B cell (primary cell): ENCODE measurements around the gene PTAR1. TPM values are rescaled to one million over a fixed set of nuclear protein-coding genes. Genes with fewer than 3 reads are reported as not detected.

Experiments used
- ATAC-seq: fragments of 200-7000 bp; cut with Tn5 transposase; one replicate; pipeline ENCODE4 v1.10.0; 2021; ENCODE audit warnings: low read depth, mild to moderate bottlenecking, moderate number of reproducible peaks, moderate library complexity
- CTCF ChIA-PET: fragments of 350-600 bp; sonication (Branson Sonifier 250); formaldehyde crosslinking; loops from one replicate; lab custom pipeline; 2021; ENCODE audit warnings: antibody characterized with exemption, inconsistent platforms; lab: Charles Lee
- POLR2A ChIA-PET: fragments of 350-600 bp; sonication (Branson Sonifier 250); formaldehyde crosslinking; loops from one replicate; lab custom pipeline; 2021; ENCODE audit warnings: antibody characterized with exemption; lab: Charles Lee
- DNase-seq: peaks from one replicate; pipeline ENCODE4 v3.0.0; 2013
- H2AFZ ChIP-seq: 2 replicates; pipeline ENCODE4 v1.6.1; 2012; ENCODE audit warnings: mild to moderate bottlenecking, low read depth, low read length; ENCODE audit not compliant: insufficient read depth, poor library complexity, severe bottlenecking
- H3K27ac ChIP-seq, 2 donors: 1 replicate in 1 of 2; 2 replicates in 1 of 2; pipeline ENCODE4 v1.5.1; 2012 to 2013; ENCODE audit warnings: low read length in 2 of 2, mild to moderate bottlenecking in 2 of 2, moderate library complexity in 1 of 2
- H3K27me3 ChIP-seq, 4 experiments: fragments of 200-600 bp in 1 of 4; sonication (generic) in 1 of 4; replicated peaks in 1 of 4; 1 replicate in 2 of 4; 2 replicates in 2 of 4; pipeline versions ENCODE4 v1.6.1 to v1.7.0; 2013 to 2016; ENCODE audit warnings: low read length in 3 of 4, mild to moderate bottlenecking in 2 of 4, mixed read lengths in 1 of 4, moderate library complexity in 1 of 4; ENCODE audit not compliant: insufficient read depth in 4 of 4, control insufficient read depth in 3 of 4; ENCODE audit errors: control extremely low read depth in 1 of 4
- H3K36me3 ChIP-seq, 2 experiments: replicated peaks in 1 of 2; 1 replicate in 1 of 2; 2 replicates in 1 of 2; pipeline versions ENCODE4 v1.6.1 to v1.7.1; 2013; ENCODE audit warnings: low read length in 1 of 2; ENCODE audit not compliant: insufficient read depth in 2 of 2, control insufficient read depth in 1 of 2; ENCODE audit errors: control extremely low read depth in 1 of 2, extremely low read depth in 1 of 2
- H3K4me1 ChIP-seq, 2 donors: fragments of 200-600 bp in 1 of 2; sonication (generic) in 1 of 2; 1 replicate in 1 of 2; 2 replicates in 1 of 2; pipeline versions ENCODE4 v1.5.1 to v1.6.1; 2013 to 2017; ENCODE audit warnings: low read length in 2 of 2; ENCODE audit not compliant: control insufficient read depth in 2 of 2, insufficient read depth in 2 of 2
- H3K4me2 ChIP-seq: replicated peaks from 2 replicates; pipeline ENCODE3; 2012; ENCODE audit warnings: mild to moderate bottlenecking, low read depth, low read length; ENCODE audit not compliant: poor library complexity, severe bottlenecking
- H3K4me3 ChIP-seq, 5 experiments: fragments of 200-600 bp in 1 of 5; sonication (generic) in 1 of 5; 1 replicate in 3 of 5; 2 replicates in 2 of 5; pipeline versions ENCODE4 v1.5.1 to v1.7.0; 2011 to 2016; ENCODE audit warnings: low read length in 4 of 5, mild to moderate bottlenecking in 4 of 5, low read depth in 2 of 5, control low read depth in 1 of 5, moderate library complexity in 1 of 5; ENCODE audit not compliant: insufficient read depth in 1 of 5; ENCODE audit errors: control extremely low read depth in 1 of 5, extremely low read depth in 1 of 5
- H3K79me2 ChIP-seq: fragments of 200-600 bp; sonication (generic); one replicate; pipeline ENCODE4 v1.6.0; 2016; ENCODE audit warnings: low read length; ENCODE audit not compliant: control insufficient read depth, insufficient read depth
- H3K9ac ChIP-seq: fragments of 200-600 bp; sonication (generic); 2 replicates; pipeline ENCODE4 v1.6.1; 2017; ENCODE audit warnings: mild to moderate bottlenecking, low read length, moderate library complexity
- H3K9me3 ChIP-seq, 3 donors: one replicate each; pipeline versions ENCODE4 v1.6.1 to v1.7.1; 2013; ENCODE audit warnings: low read length in 2 of 3; ENCODE audit not compliant: control insufficient read depth in 2 of 3, insufficient read depth in 1 of 3; ENCODE audit errors: control extremely low read depth in 1 of 3
- H4K20me1 ChIP-seq: 2 replicates; pipeline ENCODE4 v1.6.0; 2012; ENCODE audit warnings: mild to moderate bottlenecking, low read length; ENCODE audit not compliant: insufficient read depth, control insufficient read depth, poor library complexity, severe bottlenecking
- H3K27ac Mint-ChIP-seq: one replicate; pipeline ENCODE4 v1.8.0; 2021; ENCODE audit warnings: mixed read lengths
- H3K27me3 Mint-ChIP-seq: one replicate; pipeline ENCODE4 v1.8.0; 2021; ENCODE audit warnings: mixed read lengths
- H3K4me1 Mint-ChIP-seq: one replicate; pipeline ENCODE4 v1.8.0; 2021; ENCODE audit warnings: mixed read lengths
- H3K4me3 Mint-ChIP-seq: one replicate; pipeline ENCODE4 v1.8.0; 2021; ENCODE audit warnings: mixed read lengths
- H3K9me3 Mint-ChIP-seq: one replicate; pipeline ENCODE4 v1.8.0; 2022; ENCODE audit warnings: mixed read lengths; ENCODE audit not compliant: insufficient read depth
- CTCF ChIP-seq: fragments of 200-600 bp; IDR thresholded peaks from one replicate; pipeline ENCODE4 v1.8.0; 2022; ENCODE audit warnings: antibody characterized with exemption, mild to moderate bottlenecking
- EZH2 ChIP-seq: IDR thresholded peaks from 2 replicates; pipeline ENCODE4 v1.6.1; 2012; ENCODE audit warnings: borderline replicate concordance, low read depth, mild to moderate bottlenecking, moderate library complexity, low read length; ENCODE audit not compliant: insufficient read depth, poor library complexity, severe bottlenecking
- WGBS: methylation state at CpG from one replicate; pipeline ENCODE4 v1.1.5; 2013; ENCODE audit warnings: missing lambda C conversion rate; ENCODE audit not compliant: insufficient coverage; 5-methylcytosine and 5-hydroxymethylcytosine counted together
- intact Hi-C: fragments of 100-400 bp; cut with micrococcal nuclease; formaldehyde crosslinking; loops from one replicate; pipeline ENCODE4 v1.10.0; 2022
- polyA plus RNA-seq: library from polyadenylated mRNA; depleted of rRNA; stranded (reverse); fragments of >200 nt; gene quantifications from 2 replicates; pipeline ENCODE4 v1.2.3, GENCODE V29; 2012
- total RNA-seq, 2 donors: library from RNA; stranded (reverse); fragments of 120-200 nt in 1 of 2; gene quantifications; 1 replicate in 1 of 2; 2 replicates in 1 of 2; pipeline versions ENCODE4 v1.2.3 to v1.2.4, GENCODE V29; 2013 to 2022

PTAR1 gene
- total and polyA plus RNA-seq, 2 donors (not counting 1 experiment from before 2014, with no cell fraction given) = 20.5 to 72.1 TPM

GRCh38 chr9:69740872-69741505, 18.8 kb downstream of the PTAR1 start:
- no peak overlapping the region for H3K27ac ChIP-seq
- ATAC-seq (no peak), DNase-seq (no peak)
- H4K20me1 ChIP-seq = peaks cover 21% of the 10 kb centered on the region
- no peaks in the 10 kb centered on the region for H3K27me3 ChIP-seq
- 100% methylated on average over 1 of the region's 2 CpGs for WGBS
- no peaks in the 10 kb centered on the region for H3K9me3 Mint-ChIP-seq
- H3K4me2 ChIP-seq = no peak overlapping the region
- H3K79me2 ChIP-seq = peaks cover 16% of the 10 kb centered on the region
- H3K9me3 ChIP-seq = no peaks in the 10 kb centered on the region
- H3K4me1 ChIP-seq = peaks cover 6 to 7% of the 10 kb centered on the region in 2 donors
- peaks cover under 1 to 10% of the 10 kb centered on the region in 2 experiments for H3K36me3 ChIP-seq
- TF ChIP-seq EZH2 (no peak), CTCF (no peak)
- H3K4me3 ChIP-seq = no peak overlapping the region
- no peak overlapping the region for H3K4me3 Mint-ChIP-seq
- H3K27ac Mint-ChIP-seq = no peak overlapping the region
- H2AFZ ChIP-seq = no peak overlapping the region
- ChIA-PET CTCF (no interaction called here), POLR2A (no interaction called here)
- no peak overlapping the region for H3K9ac ChIP-seq
- intact Hi-C loops = no loop called here
- no peaks in the 10 kb centered on the region for H3K27me3 Mint-ChIP-seq
- H3K4me1 Mint-ChIP-seq = peaks cover 24% of the 10 kb centered on the region

GRCh38 chr9:69731348-69731747, 28.5 kb downstream of the PTAR1 start:
- Mint-ChIP-seq H3K4me3 (no peak overlapping the region), H3K4me1 (no peaks in the 10 kb centered on the region), H3K9me3 (no peaks in the 10 kb centered on the region), H3K27me3 (no peaks in the 10 kb centered on the region), H3K27ac (no peak overlapping the region)
- no peaks in the 10 kb centered on the region for H3K4me1 ChIP-seq
- no peaks in the 10 kb centered on the region for H3K27me3 ChIP-seq
- POLR2A ChIA-PET = no interaction called here
- H2AFZ ChIP-seq = no peak overlapping the region
- peaks cover 21 to 53% of the 10 kb centered on the region in 2 experiments for H3K36me3 ChIP-seq
- ATAC-seq (no peak), DNase-seq (no peak)
- H3K9ac ChIP-seq = no peak overlapping the region
- H3K79me2 ChIP-seq = no peaks in the 10 kb centered on the region
- intact Hi-C loops = no loop called here
- H3K4me2 ChIP-seq = no peak overlapping the region
- TF ChIP-seq CTCF (no peak), EZH2 (no peak)
- no CpG with 5 or more reads among the region's 2 CpGs for WGBS
- no peak overlapping the region for H3K27ac ChIP-seq
- peaks cover 6% of the 10 kb centered on the region for H4K20me1 ChIP-seq
- H3K4me3 ChIP-seq = no peak overlapping the region
- CTCF ChIA-PET = no interaction called here
- no peaks in the 10 kb centered on the region for H3K9me3 ChIP-seq
